K562 (cell line): ENCODE results near the gene TMEM167B. TPM values are rescaled to one million over a fixed set of nuclear protein-coding genes. Genes with fewer than 3 reads are reported as not detected.

Experiments
- ASH1L ChIP-seq: fragments of 450-650 bp; IDR thresholded peaks from 2 replicates; pipeline ENCODE4 v1.6.1; 2018; ENCODE audit warnings: borderline replicate concordance, mild to moderate bottlenecking, low read depth; ENCODE audit not compliant: partially characterized antibody
- CSDE1 ChIP-seq, 2 experiments: fragments of 450-650 bp; IDR thresholded peaks; 2 replicates each; pipeline ENCODE4 v1.6.1; 2016; ENCODE audit warnings: mild to moderate bottlenecking in 1 of 2
- STAG1 ChIP-seq: sonication (generic); formaldehyde crosslinking; IDR thresholded peaks from 2 replicates; pipeline ENCODE4 v1.5.0; 2020; ENCODE audit warnings: missing genetic modification reagents, borderline replicate concordance
- ZBTB8A ChIP-seq: fragments of 450-650 bp; IDR thresholded peaks from 2 replicates; pipeline ENCODE4 v1.6.1; 2018; ENCODE audit warnings: mild to moderate bottlenecking, moderate library complexity; ENCODE audit not compliant: partially characterized antibody
- polyA plus RNA-seq, 8 experiments: library from polyadenylated mRNA; depleted of rRNA in 4 of 8; stranded (reverse) in 5 of 8; unstranded in 3 of 8; fragments of >200 nt; fragmentation: Nextera tagmentation in 2 of 8; fragmentation: Illumina TruSeq in 1 of 8; extraction: Ambion mirVana in 2 of 8; extraction: Trizol in 1 of 8; gene quantifications; 2 replicates each; pipeline versions ENCODE4 v1.2.1 to v1.2.3, GENCODE V29; 2011 to 2014; ENCODE audit warnings: inconsistent platforms in 1 of 8, missing spikeins in 1 of 8
- total RNA-seq, 7 experiments: library from RNA; depleted of rRNA in 6 of 7; stranded (reverse); fragments of >200 nt in 6 of 7; fragmentation: Illumina TruSeq in 2 of 7; extraction: Trizol in 2 of 7; gene quantifications; 2 replicates each; pipeline versions ENCODE4 v1.2.1 to v1.2.3, GENCODE V29; 2011 to 2021; ENCODE audit warnings: low replicate concordance in 1 of 7
- TF ChIP-seq, protein P1 (sequence below), 2 experiments: fragments of 450-650 bp; formaldehyde crosslinking in 1 of 2; IDR thresholded peaks; 2 replicates each; pipeline versions ENCODE4 v1.4.0 to v1.6.1; 2014 to 2020; ENCODE audit warnings: mild to moderate bottlenecking in 2 of 2, borderline replicate concordance in 1 of 2, low read depth in 1 of 2
- TF ChIP-seq, protein P2 (sequence below): fragments of 450-650 bp; IDR thresholded peaks from 2 replicates; pipeline ENCODE4 v1.6.1; 2016; ENCODE audit warnings: mild to moderate bottlenecking, moderate library complexity

The TMEM167B gene
- total and polyA plus RNA-seq, 9 of the 15 experiments (the other 6 are each of a cell fraction or from before 2014, with no cell fraction given), result 17.2 to 36.4 (median 32.2) TPM

DNA sequence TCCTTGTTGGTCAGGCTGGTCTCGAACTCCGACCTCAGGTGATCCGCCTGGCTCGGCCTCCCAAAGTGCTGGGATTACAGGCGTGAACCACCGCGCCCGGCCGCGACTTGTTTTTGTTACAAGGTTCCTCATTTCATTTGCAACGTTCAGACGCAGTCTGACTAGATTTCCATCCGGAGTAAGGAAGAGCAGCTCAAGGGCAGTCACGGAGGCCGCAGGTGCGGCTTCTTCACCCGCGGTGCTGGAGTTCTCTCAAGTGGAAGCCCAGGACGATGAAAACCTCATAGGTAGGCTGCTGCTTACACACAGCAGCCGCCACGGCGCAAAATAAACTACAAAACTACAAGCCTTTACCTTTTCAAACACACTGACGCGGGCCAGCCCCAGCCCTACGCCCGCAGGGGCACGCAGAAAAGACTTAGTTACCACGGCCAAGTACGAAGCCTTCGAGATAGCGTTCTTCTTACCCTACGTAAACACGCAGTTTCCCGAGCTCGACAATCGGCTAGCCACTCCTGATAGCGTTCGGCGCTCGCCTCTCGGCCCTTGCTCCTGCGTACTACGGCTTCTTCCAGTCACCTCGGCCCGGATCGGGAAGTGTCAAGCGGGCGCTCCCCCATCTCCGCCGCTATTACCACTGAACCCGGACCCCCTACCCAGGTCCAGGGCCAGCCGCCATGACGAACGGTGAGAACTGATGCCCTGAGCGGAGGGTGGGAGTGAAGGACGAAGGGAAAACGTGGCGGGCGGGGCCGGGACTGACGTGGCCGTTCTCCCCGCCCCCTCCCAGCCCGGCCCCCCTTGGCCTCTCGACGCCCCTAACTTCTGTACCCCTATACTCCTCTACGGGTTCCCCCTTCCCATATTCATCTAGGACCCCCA, at the start of gene TMEM167B (continued):
- TF ChIP-seq, protein P1, sequence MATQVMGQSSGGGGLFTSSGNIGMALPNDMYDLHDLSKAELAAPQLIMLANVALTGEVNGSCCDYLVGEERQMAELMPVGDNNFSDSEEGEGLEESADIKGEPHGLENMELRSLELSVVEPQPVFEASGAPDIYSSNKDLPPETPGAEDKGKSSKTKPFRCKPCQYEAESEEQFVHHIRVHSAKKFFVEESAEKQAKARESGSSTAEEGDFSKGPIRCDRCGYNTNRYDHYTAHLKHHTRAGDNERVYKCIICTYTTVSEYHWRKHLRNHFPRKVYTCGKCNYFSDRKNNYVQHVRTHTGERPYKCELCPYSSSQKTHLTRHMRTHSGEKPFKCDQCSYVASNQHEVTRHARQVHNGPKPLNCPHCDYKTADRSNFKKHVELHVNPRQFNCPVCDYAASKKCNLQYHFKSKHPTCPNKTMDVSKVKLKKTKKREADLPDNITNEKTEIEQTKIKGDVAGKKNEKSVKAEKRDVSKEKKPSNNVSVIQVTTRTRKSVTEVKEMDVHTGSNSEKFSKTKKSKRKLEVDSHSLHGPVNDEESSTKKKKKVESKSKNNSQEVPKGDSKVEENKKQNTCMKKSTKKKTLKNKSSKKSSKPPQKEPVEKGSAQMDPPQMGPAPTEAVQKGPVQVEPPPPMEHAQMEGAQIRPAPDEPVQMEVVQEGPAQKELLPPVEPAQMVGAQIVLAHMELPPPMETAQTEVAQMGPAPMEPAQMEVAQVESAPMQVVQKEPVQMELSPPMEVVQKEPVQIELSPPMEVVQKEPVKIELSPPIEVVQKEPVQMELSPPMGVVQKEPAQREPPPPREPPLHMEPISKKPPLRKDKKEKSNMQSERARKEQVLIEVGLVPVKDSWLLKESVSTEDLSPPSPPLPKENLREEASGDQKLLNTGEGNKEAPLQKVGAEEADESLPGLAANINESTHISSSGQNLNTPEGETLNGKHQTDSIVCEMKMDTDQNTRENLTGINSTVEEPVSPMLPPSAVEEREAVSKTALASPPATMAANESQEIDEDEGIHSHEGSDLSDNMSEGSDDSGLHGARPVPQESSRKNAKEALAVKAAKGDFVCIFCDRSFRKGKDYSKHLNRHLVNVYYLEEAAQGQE (IDR thresholded peaks at IDR 0.05; ENCODE audit: borderline replicate concordance), result peak; percentile 100
- TF ChIP-seq, protein P1 (CRISPR knock-in tag; IDR thresholded peaks at IDR 0.05; ENCODE audit: low read depth), result peak; percentile 81; the same call in 1 of the 2 replicates
- no peak for TF ChIP-seq ZBTB8A
- peak in 1 of 2 experiments; percentile 31; a peak in 1 of 4 replicates for TF ChIP-seq CSDE1 (IDR thresholded peaks at IDR 0.05)
- no peak for TF ChIP-seq ASH1L
- no peak for TF ChIP-seq STAG1
- TF ChIP-seq, protein P2, sequence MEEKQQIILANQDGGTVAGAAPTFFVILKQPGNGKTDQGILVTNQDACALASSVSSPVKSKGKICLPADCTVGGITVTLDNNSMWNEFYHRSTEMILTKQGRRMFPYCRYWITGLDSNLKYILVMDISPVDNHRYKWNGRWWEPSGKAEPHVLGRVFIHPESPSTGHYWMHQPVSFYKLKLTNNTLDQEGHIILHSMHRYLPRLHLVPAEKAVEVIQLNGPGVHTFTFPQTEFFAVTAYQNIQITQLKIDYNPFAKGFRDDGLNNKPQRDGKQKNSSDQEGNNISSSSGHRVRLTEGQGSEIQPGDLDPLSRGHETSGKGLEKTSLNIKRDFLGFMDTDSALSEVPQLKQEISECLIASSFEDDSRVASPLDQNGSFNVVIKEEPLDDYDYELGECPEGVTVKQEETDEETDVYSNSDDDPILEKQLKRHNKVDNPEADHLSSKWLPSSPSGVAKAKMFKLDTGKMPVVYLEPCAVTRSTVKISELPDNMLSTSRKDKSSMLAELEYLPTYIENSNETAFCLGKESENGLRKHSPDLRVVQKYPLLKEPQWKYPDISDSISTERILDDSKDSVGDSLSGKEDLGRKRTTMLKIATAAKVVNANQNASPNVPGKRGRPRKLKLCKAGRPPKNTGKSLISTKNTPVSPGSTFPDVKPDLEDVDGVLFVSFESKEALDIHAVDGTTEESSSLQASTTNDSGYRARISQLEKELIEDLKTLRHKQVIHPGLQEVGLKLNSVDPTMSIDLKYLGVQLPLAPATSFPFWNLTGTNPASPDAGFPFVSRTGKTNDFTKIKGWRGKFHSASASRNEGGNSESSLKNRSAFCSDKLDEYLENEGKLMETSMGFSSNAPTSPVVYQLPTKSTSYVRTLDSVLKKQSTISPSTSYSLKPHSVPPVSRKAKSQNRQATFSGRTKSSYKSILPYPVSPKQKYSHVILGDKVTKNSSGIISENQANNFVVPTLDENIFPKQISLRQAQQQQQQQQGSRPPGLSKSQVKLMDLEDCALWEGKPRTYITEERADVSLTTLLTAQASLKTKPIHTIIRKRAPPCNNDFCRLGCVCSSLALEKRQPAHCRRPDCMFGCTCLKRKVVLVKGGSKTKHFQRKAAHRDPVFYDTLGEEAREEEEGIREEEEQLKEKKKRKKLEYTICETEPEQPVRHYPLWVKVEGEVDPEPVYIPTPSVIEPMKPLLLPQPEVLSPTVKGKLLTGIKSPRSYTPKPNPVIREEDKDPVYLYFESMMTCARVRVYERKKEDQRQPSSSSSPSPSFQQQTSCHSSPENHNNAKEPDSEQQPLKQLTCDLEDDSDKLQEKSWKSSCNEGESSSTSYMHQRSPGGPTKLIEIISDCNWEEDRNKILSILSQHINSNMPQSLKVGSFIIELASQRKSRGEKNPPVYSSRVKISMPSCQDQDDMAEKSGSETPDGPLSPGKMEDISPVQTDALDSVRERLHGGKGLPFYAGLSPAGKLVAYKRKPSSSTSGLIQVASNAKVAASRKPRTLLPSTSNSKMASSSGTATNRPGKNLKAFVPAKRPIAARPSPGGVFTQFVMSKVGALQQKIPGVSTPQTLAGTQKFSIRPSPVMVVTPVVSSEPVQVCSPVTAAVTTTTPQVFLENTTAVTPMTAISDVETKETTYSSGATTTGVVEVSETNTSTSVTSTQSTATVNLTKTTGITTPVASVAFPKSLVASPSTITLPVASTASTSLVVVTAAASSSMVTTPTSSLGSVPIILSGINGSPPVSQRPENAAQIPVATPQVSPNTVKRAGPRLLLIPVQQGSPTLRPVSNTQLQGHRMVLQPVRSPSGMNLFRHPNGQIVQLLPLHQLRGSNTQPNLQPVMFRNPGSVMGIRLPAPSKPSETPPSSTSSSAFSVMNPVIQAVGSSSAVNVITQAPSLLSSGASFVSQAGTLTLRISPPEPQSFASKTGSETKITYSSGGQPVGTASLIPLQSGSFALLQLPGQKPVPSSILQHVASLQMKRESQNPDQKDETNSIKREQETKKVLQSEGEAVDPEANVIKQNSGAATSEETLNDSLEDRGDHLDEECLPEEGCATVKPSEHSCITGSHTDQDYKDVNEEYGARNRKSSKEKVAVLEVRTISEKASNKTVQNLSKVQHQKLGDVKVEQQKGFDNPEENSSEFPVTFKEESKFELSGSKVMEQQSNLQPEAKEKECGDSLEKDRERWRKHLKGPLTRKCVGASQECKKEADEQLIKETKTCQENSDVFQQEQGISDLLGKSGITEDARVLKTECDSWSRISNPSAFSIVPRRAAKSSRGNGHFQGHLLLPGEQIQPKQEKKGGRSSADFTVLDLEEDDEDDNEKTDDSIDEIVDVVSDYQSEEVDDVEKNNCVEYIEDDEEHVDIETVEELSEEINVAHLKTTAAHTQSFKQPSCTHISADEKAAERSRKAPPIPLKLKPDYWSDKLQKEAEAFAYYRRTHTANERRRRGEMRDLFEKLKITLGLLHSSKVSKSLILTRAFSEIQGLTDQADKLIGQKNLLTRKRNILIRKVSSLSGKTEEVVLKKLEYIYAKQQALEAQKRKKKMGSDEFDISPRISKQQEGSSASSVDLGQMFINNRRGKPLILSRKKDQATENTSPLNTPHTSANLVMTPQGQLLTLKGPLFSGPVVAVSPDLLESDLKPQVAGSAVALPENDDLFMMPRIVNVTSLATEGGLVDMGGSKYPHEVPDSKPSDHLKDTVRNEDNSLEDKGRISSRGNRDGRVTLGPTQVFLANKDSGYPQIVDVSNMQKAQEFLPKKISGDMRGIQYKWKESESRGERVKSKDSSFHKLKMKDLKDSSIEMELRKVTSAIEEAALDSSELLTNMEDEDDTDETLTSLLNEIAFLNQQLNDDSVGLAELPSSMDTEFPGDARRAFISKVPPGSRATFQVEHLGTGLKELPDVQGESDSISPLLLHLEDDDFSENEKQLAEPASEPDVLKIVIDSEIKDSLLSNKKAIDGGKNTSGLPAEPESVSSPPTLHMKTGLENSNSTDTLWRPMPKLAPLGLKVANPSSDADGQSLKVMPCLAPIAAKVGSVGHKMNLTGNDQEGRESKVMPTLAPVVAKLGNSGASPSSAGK, result peak; percentile 89
